Lower lobe of right lung (tissue), 2 donors: ENCODE data around the gene PMF1. TPM values are rescaled to one million over a fixed set of nuclear protein-coding genes. Genes with fewer than 3 reads are reported as not detected.

Experiments used
- ATAC-seq, 2 donors: fragments of 200-7000 bp; cut with Tn5 transposase; one replicate each; pipeline ENCODE4 v1.9.1; 2020 to 2022; ENCODE audit warnings: mild to moderate bottlenecking in 2 of 2, moderate library complexity in 2 of 2
- DNase-seq: peaks from one replicate; pipeline ENCODE4 v3.0.0-alpha.2; 2020
- H3K27ac ChIP-seq: fragments of 200-600 bp; one replicate; pipeline ENCODE4 v1.8.0; 2022
- H3K27me3 ChIP-seq: fragments of 200-600 bp; one replicate; pipeline ENCODE4 v1.8.0; 2022; ENCODE audit warnings: low read depth
- H3K36me3 ChIP-seq: fragments of 200-600 bp; one replicate; pipeline ENCODE4 v1.8.0; 2022; ENCODE audit warnings: mild to moderate bottlenecking
- H3K4me1 ChIP-seq: fragments of 200-600 bp; one replicate; pipeline ENCODE4 v1.8.0; 2022
- H3K4me3 ChIP-seq: fragments of 200-600 bp; one replicate; pipeline ENCODE4 v1.8.0; 2022; ENCODE audit warnings: mild to moderate bottlenecking
- H3K9me3 ChIP-seq: fragments of 200-600 bp; one replicate; pipeline ENCODE4 v1.8.0; 2022
- intact Hi-C: fragments of 100-400 bp; cut with DNase I; formaldehyde crosslinking; loops from one replicate; pipeline ENCODE4 v1.11.0; 2022
- total RNA-seq: library from RNA; stranded (reverse); fragmentation: NEBNext Ultra II Directional; extraction: Animal tissue kit (Norgen Biotek cat#: 25700); gene quantifications from one replicate; pipeline ENCODE4 v1.2.1, GENCODE V29; 2021
- TF ChIP-seq, protein P1 (sequence below): fragments of 200-600 bp; IDR thresholded peaks from one replicate; pipeline ENCODE4 v1.8.0; 2022; ENCODE audit warnings: antibody characterized with exemption, mild to moderate bottlenecking
- donor health status: DM: no; HTN: yes; CAD: no; lungs with severe emphysema.

PMF1 gene
- total RNA-seq, 1 donor from 2014 or later: 45.3 TPM

- Histone ChIP-seq H3K9me3 (no peaks in the 10 kb centered on the region), H3K27me3 (no peaks in the 10 kb centered on the region), H3K27ac (no peak overlapping the region), H3K36me3 (peaks cover 50% of the 10 kb centered on the region), H3K4me3 (no peak overlapping the region), H3K4me1 (peaks cover 32% of the 10 kb centered on the region)
- ATAC-seq: no peak
- DNase-seq: no peak
- intact Hi-C loops: no loop called here
- TF ChIP-seq, protein P1, sequence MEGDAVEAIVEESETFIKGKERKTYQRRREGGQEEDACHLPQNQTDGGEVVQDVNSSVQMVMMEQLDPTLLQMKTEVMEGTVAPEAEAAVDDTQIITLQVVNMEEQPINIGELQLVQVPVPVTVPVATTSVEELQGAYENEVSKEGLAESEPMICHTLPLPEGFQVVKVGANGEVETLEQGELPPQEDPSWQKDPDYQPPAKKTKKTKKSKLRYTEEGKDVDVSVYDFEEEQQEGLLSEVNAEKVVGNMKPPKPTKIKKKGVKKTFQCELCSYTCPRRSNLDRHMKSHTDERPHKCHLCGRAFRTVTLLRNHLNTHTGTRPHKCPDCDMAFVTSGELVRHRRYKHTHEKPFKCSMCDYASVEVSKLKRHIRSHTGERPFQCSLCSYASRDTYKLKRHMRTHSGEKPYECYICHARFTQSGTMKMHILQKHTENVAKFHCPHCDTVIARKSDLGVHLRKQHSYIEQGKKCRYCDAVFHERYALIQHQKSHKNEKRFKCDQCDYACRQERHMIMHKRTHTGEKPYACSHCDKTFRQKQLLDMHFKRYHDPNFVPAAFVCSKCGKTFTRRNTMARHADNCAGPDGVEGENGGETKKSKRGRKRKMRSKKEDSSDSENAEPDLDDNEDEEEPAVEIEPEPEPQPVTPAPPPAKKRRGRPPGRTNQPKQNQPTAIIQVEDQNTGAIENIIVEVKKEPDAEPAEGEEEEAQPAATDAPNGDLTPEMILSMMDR: no peak
These were observed 67.0 kb downstream of the PMF1 start for GRCh38 chr1:156279837-156280236.

DNA sequence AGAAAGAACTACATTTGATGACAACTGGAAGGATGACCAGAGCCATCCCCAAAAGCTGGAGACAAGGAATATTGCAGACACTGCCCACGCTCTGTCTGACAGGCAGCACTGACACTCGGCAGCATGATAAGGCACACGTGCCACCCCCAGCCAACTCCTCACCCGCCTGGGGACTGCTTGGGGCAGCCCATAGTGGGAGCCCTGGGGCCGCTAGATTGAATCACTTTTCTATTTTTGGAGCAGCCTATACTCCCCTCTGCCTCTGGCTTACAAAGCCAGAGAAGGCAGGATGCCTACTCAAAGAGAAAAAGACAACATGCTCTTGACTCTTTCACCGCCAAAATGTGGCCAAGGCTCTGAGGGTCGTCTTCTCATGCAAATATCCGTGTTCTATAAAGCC lies 68.5 kb downstream of the PMF1 start:
- no peaks in the 10 kb centered on the region for H3K27me3 ChIP-seq
- ATAC-seq: no peak
- DNase-seq: no peak
- H3K27ac ChIP-seq: no peak overlapping the region
- peaks cover 36% of the 10 kb centered on the region for H3K36me3 ChIP-seq
- peaks cover 32% of the 10 kb centered on the region for H3K4me1 ChIP-seq
- TF ChIP-seq, protein P1: no peak
- peak overlapping the region; percentile 89 for H3K4me3 ChIP-seq
- intact Hi-C loops: no loop called here
- H3K9me3 ChIP-seq: no peaks in the 10 kb centered on the region

GRCh38 chr1:156281693-156282478 lies 69.1 kb downstream of the PMF1 start:
- no peaks in the 10 kb centered on the region for H3K9me3 ChIP-seq
- ATAC-seq (peak; percentile 21 to 51), DNase-seq (no peak)
- H3K36me3 ChIP-seq: peaks cover 30% of the 10 kb centered on the region
- no peaks in the 10 kb centered on the region for H3K27me3 ChIP-seq
- peak overlapping the region; percentile 89 for H3K27ac ChIP-seq
- peaks cover 29% of the 10 kb centered on the region for H3K4me1 ChIP-seq
- TF ChIP-seq, protein P1: no peak
- peak overlapping the region; percentile 89 for H3K4me3 ChIP-seq
- intact Hi-C loops: no loop called here

- ATAC-seq (peak; percentile 96 to 98), DNase-seq (peak; percentile 97)
- H3K4me1 ChIP-seq: peaks cover 27% of the 10 kb centered on the region
- H3K27me3 ChIP-seq: no peaks in the 10 kb centered on the region
- H3K9me3 ChIP-seq: no peaks in the 10 kb centered on the region
- TF ChIP-seq, protein P1: no peak
- H3K27ac ChIP-seq: peak within 1 kb of the TSS; percentile 89
- H3K36me3 ChIP-seq: peaks cover 22% of the 10 kb centered on the region
- intact Hi-C loops: no loop called here
- peak within 1 kb of the TSS; percentile 89 for H3K4me3 ChIP-seq
These were observed 69.8 kb downstream of the PMF1 start, which contains the start of gene SMG5 for GRCh38 chr1:156282479-156283222. TSS of gene SMG5 (minus strand) at chr1:156282825. CDS start at chr1:156282680, 145 bp downstream.

GRCh38 chr1:156283521-156283920 lies 70.7 kb downstream of the PMF1 start:
- no peak for DNase-seq
- peaks cover 27% of the 10 kb centered on the region for H3K4me1 ChIP-seq
- peaks cover 13% of the 10 kb centered on the region for H3K36me3 ChIP-seq
- ATAC-seq: no peak
- TF ChIP-seq, protein P1: no peak
- H3K4me3 ChIP-seq: peak overlapping the region; percentile 89
- H3K27ac ChIP-seq: no peak overlapping the region
- H3K9me3 ChIP-seq: no peaks in the 10 kb centered on the region
- intact Hi-C loops: no loop called here
- no peaks in the 10 kb centered on the region for H3K27me3 ChIP-seq
